HCT116 (cell line): ENCODE measurements around the gene LRRC74A. TPM values are rescaled to one million over a fixed set of nuclear protein-coding genes. Genes with fewer than 3 reads are reported as not detected.

Experiments
- ATAC-seq: fragments of 200-7000 bp; cut with Tn5 transposase; 2 replicates; pipeline ENCODE4 v1.9.1; 2020; ENCODE audit warnings: mild to moderate bottlenecking, moderate library complexity
- BruUV-seq: library from RNA; stranded (reverse); fragments of 400-500 nt; replicated peaks from 2 replicates; lab custom pipeline; 2021; lab: Mats Ljungman, UMichigan
- CTCF ChIA-PET: fragments of 300-600 bp; sonication (Branson Sonifier 250); formaldehyde crosslinking; loops from one replicate; lab custom pipeline; 2021; ENCODE audit warnings: antibody characterized with exemption; lab: Charles Lee
- POLR2A ChIA-PET: fragments of 300-600, 350-600 bp; sonication (Branson Sonifier 250); formaldehyde crosslinking; loops from one replicate; lab custom pipeline; 2021; ENCODE audit warnings: antibody characterized with exemption; lab: Charles Lee
- RAD21 ChIA-PET, 2 experiments: fragments of 300-600 bp; sonication (Branson Sonifier 250); formaldehyde crosslinking; loops; one replicate each; lab custom pipeline; 2023; ENCODE audit warnings: low total read pairs in 2 of 2; ENCODE audit not compliant: uncharacterized antibody in 2 of 2, unreplicated experiment in 2 of 2, low non-redundant PET in 1 of 2; lab: Charles Lee
- DNase-seq: peaks from one replicate; pipeline ENCODE4 v3.0.0-alpha.2; 2010; ENCODE audit warnings: low read depth, low spot score
- H2AFZ ChIP-seq: fragments of 200-600 bp; shearing (Covaris generic), sonication (generic); 2 replicates; pipeline ENCODE4 v1.6.1; 2017; ENCODE audit warnings: low read depth, mixed run types, mixed read lengths, antibody characterized with exemption, low read length; ENCODE audit not compliant: poor library complexity, severe bottlenecking
- H3K27ac ChIP-seq: 2 replicates; pipeline ENCODE4 v1.5.1; 2012; ENCODE audit warnings: low read depth, low read length
- H3K27me3 ChIP-seq: fragments of 200-600 bp; sonication (generic); 2 replicates; pipeline ENCODE4 v1.6.1; 2016; ENCODE audit warnings: mixed run types, low read length, mixed read lengths; ENCODE audit not compliant: insufficient read depth
- H3K36me3 ChIP-seq, 2 experiments: fragments of 200-500 bp in 1 of 2; fragments of 200-600 bp in 1 of 2; sonication (Bioruptor generic) in 1 of 2; sonication (generic) in 1 of 2; 2 replicates each; pipeline versions ENCODE4 v1.5.1 to v1.6.1; 2014 to 2016; ENCODE audit warnings: low read length in 2 of 2, inconsistent platforms in 1 of 2, mixed read lengths in 1 of 2, mixed run types in 1 of 2; ENCODE audit not compliant: insufficient read depth in 2 of 2, control insufficient read depth in 1 of 2
- H3K4me1 ChIP-seq, 2 experiments: fragments of 200-600 bp in 1 of 2; sonication (generic) in 1 of 2; 2 replicates each; pipeline versions ENCODE4 v1.5.1 to v1.6.1; 2012 to 2017; ENCODE audit warnings: low read length in 2 of 2, inconsistent platforms in 1 of 2, mild to moderate bottlenecking in 1 of 2, mixed read lengths in 1 of 2, mixed run types in 1 of 2, moderate library complexity in 1 of 2; ENCODE audit not compliant: insufficient read depth in 2 of 2, control insufficient read depth in 1 of 2
- H3K4me2 ChIP-seq: fragments of 200-600 bp; sonication (generic); 2 replicates; pipeline ENCODE4 v1.6.1; 2017; ENCODE audit warnings: mixed run types, low read length, mixed read lengths
- H3K4me3 ChIP-seq, 2 experiments: fragments of 200-600 bp in 1 of 2; sonication (generic) in 1 of 2; replicated peaks in 1 of 2; 2 replicates each; pipeline ENCODE4 v1.5.1; 2011 to 2016; ENCODE audit warnings: low read length in 2 of 2, control low read depth in 1 of 2, low read depth in 1 of 2, mild to moderate bottlenecking in 1 of 2, mixed read lengths in 1 of 2, mixed run types in 1 of 2
- H3K79me2 ChIP-seq: fragments of 200-600 bp; sonication (generic); 2 replicates; pipeline ENCODE4 v1.6.1; 2017; ENCODE audit warnings: mild to moderate bottlenecking, mixed run types, low read length, moderate library complexity, mixed read lengths; ENCODE audit not compliant: insufficient read depth
- H3K9ac ChIP-seq: fragments of 200-600 bp; sonication (generic); 2 replicates; pipeline ENCODE4 v1.6.1; 2016; ENCODE audit warnings: low read length, mixed read lengths
- H3K9me2 ChIP-seq: fragments of 200-600 bp; sonication (generic), shearing (Covaris generic); 2 replicates; pipeline ENCODE4 v1.6.1; 2017; ENCODE audit warnings: mixed run types, mild to moderate bottlenecking, moderate library complexity; ENCODE audit not compliant: insufficient read depth
- H3K9me3 ChIP-seq, 2 experiments: fragments of 200-500 bp in 1 of 2; fragments of 200-600 bp in 1 of 2; sonication (Bioruptor generic) in 1 of 2; sonication (generic) in 1 of 2; 2 replicates each; pipeline ENCODE4 v1.6.1; 2014 to 2017; ENCODE audit warnings: low read length in 2 of 2, mixed read lengths in 2 of 2, inconsistent platforms in 1 of 2, low read depth in 1 of 2, mild to moderate bottlenecking in 1 of 2, mixed run types in 1 of 2, moderate library complexity in 1 of 2; ENCODE audit not compliant: control insufficient read depth in 1 of 2, insufficient read depth in 1 of 2
- H4K20me1 ChIP-seq: fragments of 200-600 bp; sonication (generic), shearing (Covaris generic); 2 replicates; pipeline ENCODE4 v1.6.1; 2017; ENCODE audit warnings: mixed run types, mild to moderate bottlenecking, moderate library complexity; ENCODE audit not compliant: insufficient read depth
- CBX3 ChIP-seq: IDR thresholded peaks from 2 replicates; pipeline ENCODE4 v1.6.1; 2012; ENCODE audit warnings: low read depth
- CEBPB ChIP-seq: IDR thresholded peaks from 2 replicates; pipeline ENCODE4 v1.6.1; 2012; ENCODE audit warnings: low read depth
- ELF1 ChIP-seq: IDR thresholded peaks from 2 replicates; pipeline ENCODE4 v1.6.1; 2012; ENCODE audit warnings: low read depth, borderline replicate concordance
- FOSL1 ChIP-seq: IDR thresholded peaks from 2 replicates; pipeline ENCODE4 v1.6.1; 2012; ENCODE audit warnings: low read depth
- JUND ChIP-seq: IDR thresholded peaks from 2 replicates; pipeline ENCODE4 v1.6.1; 2012
- POLR2AphosphoS5 ChIP-seq: IDR thresholded peaks from 2 replicates; pipeline ENCODE4 v1.6.1; 2011; ENCODE audit warnings: mild to moderate bottlenecking, low read depth, low read length, moderate library complexity
- SRF ChIP-seq: IDR thresholded peaks from 2 replicates; pipeline ENCODE4 v1.6.1; 2012; ENCODE audit warnings: low read depth
- TCF7L2 ChIP-seq: IDR thresholded peaks from 2 replicates; pipeline ENCODE4 v1.7.0; 2011; ENCODE audit warnings: borderline replicate concordance, inconsistent platforms; ENCODE audit not compliant: insufficient read depth, insufficient read length; ENCODE audit errors: extremely low read depth
- ZFX ChIP-seq: fragments of 450-650 bp; IDR thresholded peaks from 2 replicates; pipeline ENCODE4 v1.6.1; 2017
- ZNF274 ChIP-seq: fragments of 200-500 bp; sonication (Bioruptor generic); IDR thresholded peaks from 2 replicates; pipeline ENCODE4 v1.6.1; 2014; ENCODE audit warnings: mild to moderate bottlenecking, low read depth, low read length, inconsistent platforms
- intact Hi-C: fragments of 100-400 bp; cut with micrococcal nuclease; formaldehyde crosslinking; loops from 2 replicates; pipeline ENCODE4 v1.10.0; 2022
- total RNA-seq: library from RNA; stranded (reverse); gene quantifications from one replicate; pipeline ENCODE4 v1.2.1, GENCODE V29; 2021; ENCODE audit not compliant: unreplicated experiment
- TF ChIP-seq, protein P1 (sequence below), 3 experiments: fragments of 200-600 bp in 1 of 3; sonication (generic) in 1 of 3; IDR thresholded peaks in 2 of 3; conservative IDR thresholded peaks in 1 of 3; 2 replicates each; pipeline ENCODE4 v1.5.1; 2012 to 2017; ENCODE audit warnings: low read depth in 2 of 3, low read length in 2 of 3, antibody characterized with exemption in 1 of 3, borderline replicate concordance in 1 of 3, control low read depth in 1 of 3, mild to moderate bottlenecking in 1 of 3, mixed read lengths in 1 of 3, mixed run types in 1 of 3, moderate library complexity in 1 of 3; ENCODE audit not compliant: insufficient read depth in 1 of 3

Gene LRRC74A
- total RNA-seq, 1 experiment from 2014 or later: not detected

- H3K27ac ChIP-seq: no peak overlapping the region
- no peaks in the 10 kb centered on the region for H3K79me2 ChIP-seq
- TF ChIP-seq CBX3 (no peak), POLR2AphosphoS5 (no peak), CEBPB (no peak), TCF7L2 (no peak), JUND (no peak), ZNF274 (no peak), ZFX (no peak), FOSL1 (no peak), SRF (no peak), ELF1 (no peak)
- TF ChIP-seq, protein P1, sequence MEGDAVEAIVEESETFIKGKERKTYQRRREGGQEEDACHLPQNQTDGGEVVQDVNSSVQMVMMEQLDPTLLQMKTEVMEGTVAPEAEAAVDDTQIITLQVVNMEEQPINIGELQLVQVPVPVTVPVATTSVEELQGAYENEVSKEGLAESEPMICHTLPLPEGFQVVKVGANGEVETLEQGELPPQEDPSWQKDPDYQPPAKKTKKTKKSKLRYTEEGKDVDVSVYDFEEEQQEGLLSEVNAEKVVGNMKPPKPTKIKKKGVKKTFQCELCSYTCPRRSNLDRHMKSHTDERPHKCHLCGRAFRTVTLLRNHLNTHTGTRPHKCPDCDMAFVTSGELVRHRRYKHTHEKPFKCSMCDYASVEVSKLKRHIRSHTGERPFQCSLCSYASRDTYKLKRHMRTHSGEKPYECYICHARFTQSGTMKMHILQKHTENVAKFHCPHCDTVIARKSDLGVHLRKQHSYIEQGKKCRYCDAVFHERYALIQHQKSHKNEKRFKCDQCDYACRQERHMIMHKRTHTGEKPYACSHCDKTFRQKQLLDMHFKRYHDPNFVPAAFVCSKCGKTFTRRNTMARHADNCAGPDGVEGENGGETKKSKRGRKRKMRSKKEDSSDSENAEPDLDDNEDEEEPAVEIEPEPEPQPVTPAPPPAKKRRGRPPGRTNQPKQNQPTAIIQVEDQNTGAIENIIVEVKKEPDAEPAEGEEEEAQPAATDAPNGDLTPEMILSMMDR (IDR thresholded peaks at IDR 0.05 in 2 of 3, conservative IDR thresholded peaks at IDR 0.05 in 1 of 3; ENCODE audit: borderline replicate concordance in 1 of 3, insufficient read depth in 1 of 3, low read depth in 2 of 3, low read length in 2 of 3): no peak
- no peak overlapping the region for H3K9ac ChIP-seq
- CTCF ChIA-PET: no interaction called here
- no peaks in the 10 kb centered on the region for H3K9me2 ChIP-seq
- no peak overlapping the region for H2AFZ ChIP-seq
- H3K4me3 ChIP-seq: no peak overlapping the region
- RAD21 ChIA-PET: no interaction called here
- H4K20me1 ChIP-seq: no peaks in the 10 kb centered on the region
- BruUV-seq: no TSS peak
- H3K9me3 ChIP-seq: no peaks in the 10 kb centered on the region
- H3K4me2 ChIP-seq: no peak overlapping the region
- no peaks in the 10 kb centered on the region for H3K27me3 ChIP-seq
- ATAC-seq (no peak), DNase-seq (no peak)
- POLR2A ChIA-PET: no interaction called here
- H3K36me3 ChIP-seq: peaks cover 11 to 12% of the 10 kb centered on the region in 2 experiments; a peak in 3 of 4 replicates
- H3K4me1 ChIP-seq: no peaks in the 10 kb centered on the region
- intact Hi-C loops: no loop called here
Measured at GRCh38 chr14:76782115-76782884, 43.9 kb upstream of the LRRC74A start.
